ENCODE results near the gene HAPLN3.
"Not testable (repeated sequence)": the region's sequence is repeated elsewhere in the genome, so short reads cannot be mapped to it uniquely, and the experiment has no call there.

Gene HAPLN3, protein sequence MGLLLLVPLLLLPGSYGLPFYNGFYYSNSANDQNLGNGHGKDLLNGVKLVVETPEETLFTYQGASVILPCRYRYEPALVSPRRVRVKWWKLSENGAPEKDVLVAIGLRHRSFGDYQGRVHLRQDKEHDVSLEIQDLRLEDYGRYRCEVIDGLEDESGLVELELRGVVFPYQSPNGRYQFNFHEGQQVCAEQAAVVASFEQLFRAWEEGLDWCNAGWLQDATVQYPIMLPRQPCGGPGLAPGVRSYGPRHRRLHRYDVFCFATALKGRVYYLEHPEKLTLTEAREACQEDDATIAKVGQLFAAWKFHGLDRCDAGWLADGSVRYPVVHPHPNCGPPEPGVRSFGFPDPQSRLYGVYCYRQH

DNA sequence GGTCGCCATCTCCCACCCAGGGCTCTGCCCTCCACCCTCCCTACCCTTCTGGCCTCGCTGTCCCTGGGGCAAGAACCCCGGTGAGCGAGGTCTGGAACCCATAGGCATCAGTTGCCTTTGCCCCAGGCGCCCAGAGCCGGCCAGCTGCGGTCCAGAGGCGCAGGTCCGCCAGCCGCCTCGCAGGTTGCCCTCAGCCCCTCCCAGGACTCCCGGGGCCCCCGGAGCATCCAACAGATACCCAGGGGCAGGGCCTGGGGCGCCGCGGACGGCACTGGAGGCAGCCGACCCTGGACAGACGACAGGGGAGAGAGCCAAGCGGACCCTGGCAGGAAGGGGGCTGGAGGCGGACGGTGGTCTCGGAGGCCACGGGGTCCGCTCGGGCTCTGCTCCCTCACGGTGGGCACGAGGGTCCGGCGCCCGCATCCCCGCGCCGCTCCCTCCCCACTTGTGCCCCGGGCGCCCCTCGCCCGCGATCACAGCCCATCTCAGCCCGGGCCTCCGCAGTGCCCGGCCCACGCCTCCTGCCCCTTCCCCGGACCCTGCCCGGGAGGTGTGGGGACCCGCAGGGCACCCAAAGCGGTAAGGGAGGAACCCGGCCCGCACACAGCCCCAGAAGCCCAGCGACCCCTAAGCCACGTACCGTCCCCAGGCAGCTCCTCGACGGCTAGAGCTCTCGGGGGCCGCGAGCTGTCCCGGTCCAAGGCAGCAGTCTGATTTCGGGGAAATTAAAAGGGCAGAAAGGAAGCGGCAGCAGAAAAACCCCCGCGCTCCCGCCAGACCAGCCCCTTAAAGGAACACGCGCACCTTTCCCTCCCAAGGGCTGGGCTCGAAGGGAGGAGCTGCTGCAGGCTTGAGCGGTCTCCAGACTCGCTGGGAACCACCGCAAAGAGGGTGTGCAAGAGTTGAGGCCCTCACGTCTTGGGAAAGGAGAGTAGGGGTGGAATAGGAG is at the start of gene HAPLN3:
Gene HAPLN3, minus strand, starts transcription at position 726 of the 949 bp plus-strand sequence. CDS start 8,246 bp downstream, outside the sequence.
- DNase-seq: no peak

DNA sequence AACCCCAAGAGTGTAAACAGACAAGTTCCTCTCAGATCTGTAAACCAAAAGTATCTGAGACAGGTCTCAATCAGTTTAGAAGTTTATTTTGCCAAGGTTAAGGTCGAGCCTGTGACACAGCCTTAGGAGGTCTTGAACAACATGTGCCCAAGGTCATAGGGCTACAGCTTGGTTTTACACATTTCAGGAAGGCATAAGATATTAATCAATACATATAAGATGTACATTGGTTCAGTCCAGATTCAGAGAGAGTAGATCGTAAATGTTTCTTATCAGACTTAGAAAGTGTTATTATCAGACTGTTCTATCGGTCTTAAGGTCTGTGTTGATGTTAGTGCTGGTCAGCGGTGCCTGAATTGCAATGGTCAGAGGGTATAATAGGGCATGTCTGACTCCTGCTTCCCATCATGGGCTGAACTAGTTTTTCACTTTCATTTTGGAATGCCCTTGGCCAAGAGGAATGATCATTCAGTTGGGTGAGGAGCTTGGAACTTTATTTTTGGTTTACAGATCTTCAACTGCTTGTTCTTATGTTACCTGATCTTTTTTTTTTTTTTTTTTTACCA is 44.8 kb upstream of the HAPLN3 start:
- no peak for DNase-seq

DNA sequence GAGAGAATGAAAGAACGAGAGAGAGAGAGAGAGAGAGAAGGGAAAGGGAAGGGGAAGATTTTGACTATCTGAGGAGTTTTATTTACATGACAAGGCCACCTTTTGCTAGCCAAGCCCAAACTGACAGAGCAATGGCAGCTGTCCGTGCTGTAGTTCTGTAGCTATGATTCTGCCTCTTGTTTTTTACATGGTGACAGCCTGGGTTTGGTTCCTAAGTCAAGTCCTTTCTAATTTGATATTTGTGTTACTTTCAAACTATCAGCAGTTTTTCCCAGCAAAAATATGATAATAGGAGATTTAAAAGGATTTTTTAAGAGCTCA is 44.1 kb upstream of the HAPLN3 start:
- DNase-seq: no peak

DNA sequence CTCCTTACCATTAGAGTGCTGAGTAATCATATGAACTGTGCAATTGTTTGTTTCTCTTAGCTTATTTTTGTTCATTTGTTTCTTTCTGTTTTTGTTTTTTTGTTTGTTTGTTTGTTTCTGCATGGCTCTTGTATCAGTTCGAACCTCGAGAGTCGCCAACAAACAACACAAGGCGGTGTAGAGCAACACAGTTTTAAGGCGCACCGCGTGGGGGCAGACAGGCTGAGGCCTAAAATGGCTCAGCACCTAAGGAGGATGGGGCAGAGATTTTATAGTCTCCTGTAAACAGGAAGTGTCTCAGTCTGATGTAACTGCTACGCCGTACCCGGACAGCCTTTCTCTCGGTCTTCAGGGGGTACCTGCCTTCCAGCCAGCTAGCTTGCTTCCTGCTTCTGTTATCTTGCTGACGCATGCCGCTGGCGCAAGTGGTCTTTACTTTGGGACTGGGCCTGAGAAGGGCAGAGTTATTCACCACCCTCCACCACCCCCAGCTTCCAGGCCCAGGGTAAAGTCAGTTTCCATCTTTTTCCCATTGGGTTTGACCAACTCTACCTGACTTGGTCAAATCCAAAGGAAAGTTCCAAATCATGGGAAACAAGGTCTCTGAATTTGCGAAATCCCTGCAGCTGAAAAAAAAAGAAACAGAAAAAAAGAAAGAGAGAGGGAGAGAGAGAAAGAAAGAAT is 43.6 kb upstream of the HAPLN3 start:
- DNase-seq: no peak

DNA sequence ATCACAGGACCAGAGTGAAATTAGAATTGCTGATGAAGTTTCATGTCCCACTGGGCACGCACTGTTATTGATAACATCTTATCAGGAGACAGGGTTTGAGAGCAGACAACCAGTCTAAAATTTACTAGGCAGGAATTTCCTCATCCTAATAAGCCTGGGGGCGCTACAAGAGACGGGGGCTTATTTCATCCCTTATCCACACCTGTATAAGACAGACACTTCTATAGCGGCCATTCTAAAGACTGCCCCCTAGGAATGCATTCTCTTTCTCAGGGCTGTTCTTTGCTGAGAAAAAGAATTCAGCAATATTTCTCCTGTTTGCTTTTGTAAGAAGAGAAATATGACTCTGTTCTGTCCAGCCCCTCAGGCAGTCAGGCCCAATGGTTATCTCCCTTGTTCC is 39.1 kb upstream of the HAPLN3 start:
- DNase-seq: not testable (repeated sequence)

DNA sequence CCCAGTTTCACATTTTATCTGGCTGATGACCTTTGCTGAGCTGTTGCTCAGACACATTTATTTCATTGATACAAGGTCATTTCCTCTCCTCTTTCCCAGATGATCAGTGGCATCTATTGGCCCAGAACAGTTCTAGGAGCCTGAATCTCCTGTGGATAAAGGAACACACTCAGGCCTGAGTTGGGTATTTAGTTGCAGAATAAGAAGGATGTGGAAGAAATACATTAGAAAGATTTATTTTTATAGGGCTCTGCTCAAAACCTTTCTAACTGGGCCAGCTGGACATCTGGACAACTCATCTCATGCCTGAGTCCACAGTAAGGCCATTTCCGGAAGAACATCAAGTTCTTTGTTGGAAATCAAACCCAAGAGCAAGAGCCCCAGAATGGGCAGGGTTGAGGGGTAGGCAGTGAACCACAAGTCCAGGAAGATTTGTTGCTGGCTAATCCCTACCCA is 37.6 kb upstream of the HAPLN3 start:
- no peak for DNase-seq

DNA sequence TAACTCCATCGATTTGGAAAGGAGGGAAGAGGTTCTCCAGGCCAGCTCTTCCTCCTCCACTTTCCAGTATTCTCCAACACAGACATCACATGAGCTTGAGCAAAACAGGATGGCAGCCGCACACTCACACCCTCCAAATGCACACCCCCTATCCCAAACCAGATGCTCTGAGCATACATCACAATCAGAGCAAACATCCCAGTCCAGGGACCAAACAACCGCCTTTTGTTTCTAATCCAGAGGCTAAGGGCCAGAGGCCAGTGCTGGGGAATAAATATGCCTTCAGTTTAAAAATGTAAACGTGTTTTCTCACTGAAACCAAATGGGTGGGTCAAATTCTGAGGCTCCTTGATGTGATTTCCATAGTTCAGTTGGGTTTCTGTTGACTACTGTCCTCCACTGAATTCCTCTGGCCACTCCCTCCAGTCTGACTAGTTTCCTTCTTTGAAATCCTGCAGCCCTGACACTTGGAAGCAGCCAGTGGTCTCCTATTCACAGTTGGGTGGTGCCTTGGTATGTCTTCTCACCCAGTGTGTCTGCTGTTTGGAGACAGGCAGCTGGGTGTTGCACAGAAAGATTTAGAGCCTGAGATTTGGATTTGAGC is 37.0 kb upstream of the HAPLN3 start:
- DNase-seq: no peak

DNA sequence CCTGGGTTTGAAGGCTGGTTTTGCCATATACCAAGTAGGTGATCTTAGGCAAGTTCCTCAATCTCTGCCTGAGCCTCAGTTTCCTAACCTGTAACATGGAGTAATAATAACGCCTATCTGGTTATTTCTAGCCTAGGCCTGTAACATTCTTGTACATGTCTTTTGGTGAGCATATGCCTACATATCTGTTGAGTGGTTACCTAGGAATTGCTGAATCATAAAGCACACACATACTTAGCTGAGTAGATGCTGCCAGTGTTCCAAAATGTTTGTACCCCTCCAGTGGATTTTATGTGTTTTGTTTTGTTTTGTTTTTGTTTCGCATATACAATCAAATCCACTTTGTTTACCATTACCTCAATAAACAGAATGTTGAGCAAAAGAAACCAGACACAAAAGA is 35.2 kb upstream of the HAPLN3 start:
- DNase-seq: no peak

DNA sequence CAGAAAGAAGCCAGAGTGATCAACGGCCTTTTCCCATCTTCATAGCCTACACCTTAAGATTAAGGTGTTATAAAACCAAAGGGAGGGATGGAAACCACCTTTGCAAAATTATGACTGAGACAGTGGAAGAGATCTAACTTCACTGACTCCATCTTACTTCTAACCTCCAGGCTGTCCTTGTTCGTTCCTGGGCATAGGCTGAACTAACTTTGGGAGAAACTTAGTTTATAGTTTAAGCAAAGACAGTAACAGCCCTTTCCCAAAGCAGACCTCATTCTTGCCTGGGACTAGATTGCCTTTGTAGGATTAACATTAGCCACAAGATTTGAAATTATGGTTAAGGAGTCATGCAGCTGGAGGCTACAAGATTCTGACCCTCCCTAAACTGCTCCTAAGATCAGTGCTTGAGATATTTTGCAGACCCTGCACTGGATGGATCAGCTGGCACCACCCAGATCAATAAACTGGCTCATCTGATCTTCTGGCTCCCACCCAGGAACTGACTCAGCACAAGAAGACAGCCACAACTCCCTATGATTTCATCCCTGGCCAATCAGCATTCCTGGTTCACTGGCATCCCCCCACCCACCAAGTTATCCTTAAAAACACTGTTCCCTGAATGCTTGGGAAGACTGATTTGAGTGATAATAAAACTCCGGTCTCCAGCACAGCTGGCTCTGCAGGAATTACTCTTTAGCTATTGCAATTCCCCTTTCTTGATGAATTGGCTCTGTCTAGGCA is 34.2 kb upstream of the HAPLN3 start:
- DNase-seq: not testable (repeated sequence)

DNA sequence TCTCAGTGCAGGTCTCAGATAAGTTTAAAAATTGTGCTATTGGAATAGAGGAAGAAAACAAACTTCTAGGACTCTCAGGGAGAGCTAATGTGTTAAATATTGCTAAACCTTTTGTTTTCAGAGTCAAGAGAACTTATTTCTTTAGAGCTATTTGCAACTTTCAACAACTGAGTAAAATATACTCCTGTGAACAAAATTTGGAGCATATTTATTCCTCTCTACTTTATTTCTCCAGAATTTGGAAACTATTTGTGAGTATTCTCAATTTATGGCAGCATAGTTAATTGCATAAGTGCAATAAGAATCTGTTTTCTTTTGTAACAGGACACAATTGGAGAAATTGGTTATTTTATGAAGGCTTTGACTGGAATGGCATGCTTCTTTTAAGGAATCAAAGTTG is 32.8 kb upstream of the HAPLN3 start:
- DNase-seq: not testable (repeated sequence)

DNA sequence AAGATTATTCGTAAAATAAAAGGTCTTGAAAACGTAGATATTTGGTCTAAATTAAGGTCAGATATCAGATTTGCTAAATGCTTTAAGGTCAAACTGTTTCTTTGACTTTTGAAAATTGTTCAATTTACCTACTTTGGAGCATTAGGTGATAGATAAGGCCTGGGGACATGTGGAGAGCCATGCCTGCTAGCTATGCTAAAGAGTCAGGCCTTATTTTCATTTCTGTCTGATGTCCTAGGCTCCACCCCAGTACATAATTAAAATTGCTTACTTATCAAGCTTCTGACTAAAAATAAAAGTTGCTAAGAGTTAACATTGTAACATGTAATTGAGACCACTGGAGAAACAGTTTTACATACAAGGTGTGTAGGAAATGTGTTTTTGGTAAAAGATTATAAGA is 30.3 kb upstream of the HAPLN3 start:
- DNase-seq: not testable (repeated sequence)

DNA sequence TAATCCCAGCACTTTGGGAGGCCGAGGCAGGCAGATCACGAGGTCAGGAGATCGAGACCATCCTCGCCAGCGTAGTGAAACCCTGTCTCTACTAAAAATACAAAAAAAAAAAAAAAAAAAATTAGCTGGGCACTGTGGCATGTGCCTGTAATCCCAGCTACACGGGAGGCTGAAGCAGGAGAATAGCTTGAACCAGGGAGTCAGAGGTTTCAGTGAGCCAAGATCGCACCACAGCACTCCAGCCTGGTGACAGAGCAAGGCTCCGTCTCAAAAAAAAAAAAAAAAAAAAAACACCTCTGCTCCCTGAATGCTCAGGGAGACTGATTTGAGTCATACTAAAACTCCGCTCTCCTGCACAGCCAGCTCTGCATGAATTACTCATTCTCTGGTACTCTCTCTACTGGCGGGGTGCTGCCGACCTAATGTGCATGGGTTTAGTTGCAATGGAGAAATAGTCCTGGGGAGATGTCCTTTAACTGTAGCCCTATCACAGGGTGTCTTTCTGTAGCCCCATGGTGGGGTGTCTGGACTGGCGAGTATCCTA is 25.6 kb upstream of the HAPLN3 start:
- DNase-seq: not testable (repeated sequence)

DNA sequence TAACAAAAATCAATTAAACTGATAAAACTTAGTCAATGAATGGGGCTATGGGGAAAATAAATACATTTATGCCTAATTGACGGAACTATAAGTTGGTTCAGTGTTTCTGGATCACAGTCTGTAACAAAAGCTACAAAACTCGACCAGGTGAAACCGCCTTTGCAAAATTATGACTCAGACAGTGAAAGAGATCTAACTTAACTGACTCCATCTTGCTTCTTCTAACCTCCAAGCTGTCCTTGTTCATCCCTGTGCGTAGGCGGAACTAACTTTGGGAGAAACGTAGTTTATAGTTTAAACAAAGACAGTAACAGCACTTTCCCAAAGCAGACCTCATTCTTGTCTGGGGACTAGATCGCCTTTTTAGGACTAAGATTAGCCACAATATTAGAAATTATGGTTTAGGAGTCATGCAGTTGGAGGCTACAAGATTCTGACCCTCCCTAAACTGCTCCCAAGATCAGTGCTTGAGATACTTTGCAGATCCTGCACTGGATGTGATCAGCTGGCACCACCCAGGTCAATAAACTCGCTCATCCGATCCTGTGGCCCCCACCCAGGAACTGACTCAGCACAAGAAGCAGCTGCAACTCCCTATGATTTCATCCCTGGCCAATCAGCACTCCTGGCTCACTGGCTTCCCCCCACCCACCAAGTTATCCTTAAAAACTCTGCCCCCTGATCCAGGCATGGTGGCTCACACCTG is 25.0 kb upstream of the HAPLN3 start:
- DNase-seq: no peak

DNA sequence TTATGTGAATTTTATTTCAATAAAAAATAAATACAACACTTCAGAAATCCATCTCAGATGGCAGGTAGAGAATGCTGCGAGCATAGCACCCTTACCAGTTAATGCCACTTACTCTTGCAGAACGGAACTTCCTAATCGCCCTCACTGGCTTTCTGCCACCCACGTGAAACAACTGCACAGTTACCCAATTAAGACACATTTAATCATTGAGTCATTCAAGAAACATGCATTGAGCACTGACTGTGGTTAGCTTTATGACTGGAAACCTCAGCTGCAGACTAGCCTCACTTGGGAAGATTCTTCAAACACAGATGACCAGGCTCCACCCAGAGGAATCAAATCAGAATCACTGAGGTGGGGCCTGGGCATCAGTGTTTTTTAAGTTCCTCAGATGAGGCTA is 23.4 kb upstream of the HAPLN3 start:
- DNase-seq: peak; percentile 20

DNA sequence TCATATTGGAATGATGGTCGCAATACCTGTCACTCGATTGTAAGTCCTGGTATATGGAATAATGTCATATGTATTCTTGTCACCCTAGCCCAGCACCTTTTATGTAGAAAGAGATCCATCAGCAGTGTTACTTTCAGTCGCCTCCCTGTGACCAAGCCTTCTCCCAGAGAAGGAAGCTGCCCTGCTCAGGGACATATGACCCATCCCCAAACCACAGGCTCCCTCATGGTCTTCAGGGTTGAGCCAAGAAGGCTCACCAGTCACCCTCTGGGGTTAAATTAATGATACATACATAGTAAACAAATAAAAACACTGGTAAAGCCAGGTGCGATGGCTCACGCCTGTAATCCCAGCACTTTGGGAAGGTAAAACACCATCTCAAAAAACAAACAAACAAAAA is 22.4 kb upstream of the HAPLN3 start:
- no peak for DNase-seq

DNA sequence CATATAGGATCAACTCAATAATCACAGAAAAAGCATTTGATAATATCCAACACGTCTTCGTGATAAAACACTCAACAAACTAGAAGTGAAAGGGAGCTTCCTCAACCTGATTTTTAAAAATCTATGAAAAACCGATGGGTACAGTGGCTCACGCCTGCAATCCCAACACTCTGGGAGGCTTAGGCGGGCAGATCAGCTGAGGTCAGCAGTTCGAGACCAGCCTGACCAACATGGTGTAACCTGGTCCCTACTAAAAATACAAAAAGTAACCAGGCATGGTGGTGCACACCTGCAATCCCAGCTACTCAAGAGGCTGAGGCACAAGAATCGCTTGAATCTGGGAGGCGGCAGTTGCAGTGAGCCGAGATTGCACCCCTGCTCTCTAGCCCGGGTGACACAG is 20.0 kb upstream of the HAPLN3 start:
- DNase-seq: no peak

DNA sequence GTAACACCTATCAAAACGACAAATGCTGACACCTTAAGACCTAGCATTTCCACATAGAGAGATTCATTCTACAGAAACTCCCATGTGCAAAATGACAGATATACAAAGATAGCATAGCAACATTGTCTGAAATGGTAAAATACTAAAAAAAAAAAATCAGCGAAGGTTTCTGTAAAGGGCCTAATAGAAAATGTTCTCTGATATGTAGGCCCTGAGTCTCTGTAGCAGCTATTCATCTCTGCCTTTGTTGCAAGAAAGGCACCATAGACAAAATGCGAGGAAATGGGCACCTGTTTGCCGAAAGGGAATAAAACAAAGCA is 18.5 kb upstream of the HAPLN3 start:
- DNase-seq: no peak

DNA sequence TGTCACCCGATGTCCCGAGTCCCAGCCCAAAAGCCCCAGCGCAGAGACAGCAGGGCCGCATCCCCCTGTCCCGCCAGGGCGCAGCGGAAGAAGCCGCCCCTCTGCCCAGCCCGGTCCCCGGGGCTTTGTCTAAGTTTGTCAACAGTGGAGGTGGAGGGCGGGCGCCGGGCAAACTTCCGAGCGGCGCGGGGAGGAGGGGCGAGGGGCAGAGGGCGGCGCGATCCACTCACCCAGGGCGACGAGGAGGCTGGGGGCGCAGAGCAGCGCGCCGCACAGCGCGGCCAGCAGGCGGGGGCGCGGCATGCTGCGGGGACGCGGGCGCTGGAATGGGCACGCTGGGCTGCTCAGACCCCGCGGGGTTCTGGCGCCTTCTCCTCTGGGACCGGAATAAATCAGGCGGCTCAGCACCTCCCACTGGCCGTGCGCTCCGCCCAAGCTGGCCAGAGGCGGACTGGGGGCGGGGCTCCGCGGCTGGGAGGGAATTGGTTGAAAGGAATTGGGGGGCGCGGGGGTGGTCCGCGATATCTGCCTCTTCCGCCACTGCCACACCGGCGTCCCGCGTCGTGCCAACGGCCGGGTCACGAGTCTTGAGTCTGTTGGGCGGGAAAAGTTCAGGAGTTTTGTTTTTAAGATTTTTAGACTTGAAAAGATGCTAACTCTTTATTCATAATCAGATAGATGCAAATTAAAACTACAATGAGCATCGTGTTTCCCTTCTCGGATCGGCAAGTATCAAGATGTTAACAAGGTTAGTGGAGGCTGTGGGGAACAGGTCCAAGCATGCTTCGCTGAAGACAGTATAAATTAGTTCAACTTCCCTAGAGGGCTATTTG is 17.9 kb upstream of the HAPLN3 start, which contains the start of gene MFGE8:
Gene MFGE8, minus strand, starts transcription at position 363 of the 833 bp plus-strand sequence. Its CDS starts 60 bp downstream, at position 303.
- peak; percentile 58 for DNase-seq

DNA sequence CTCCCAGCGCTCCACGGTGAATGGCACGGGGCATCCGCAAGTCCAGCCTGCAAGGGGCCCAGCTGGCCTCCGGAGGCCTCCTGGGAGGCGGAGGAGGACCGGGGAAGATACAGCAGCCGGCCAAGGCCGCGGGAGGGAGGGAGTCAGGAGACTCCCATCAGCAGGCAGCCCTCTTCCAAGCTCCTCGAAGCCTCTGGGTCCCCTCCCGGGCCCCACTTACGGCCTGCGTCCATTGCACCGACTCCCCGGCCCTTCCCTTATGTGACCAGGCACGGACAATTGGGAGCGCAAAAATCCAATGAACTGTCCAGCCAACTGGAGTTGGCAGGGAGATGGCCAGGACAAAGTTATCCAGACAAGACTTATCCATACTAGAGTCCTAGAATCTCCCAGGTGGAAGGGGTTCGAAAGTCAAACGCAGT is 17.2 kb upstream of the HAPLN3 start:
- DNase-seq: no peak

DNA sequence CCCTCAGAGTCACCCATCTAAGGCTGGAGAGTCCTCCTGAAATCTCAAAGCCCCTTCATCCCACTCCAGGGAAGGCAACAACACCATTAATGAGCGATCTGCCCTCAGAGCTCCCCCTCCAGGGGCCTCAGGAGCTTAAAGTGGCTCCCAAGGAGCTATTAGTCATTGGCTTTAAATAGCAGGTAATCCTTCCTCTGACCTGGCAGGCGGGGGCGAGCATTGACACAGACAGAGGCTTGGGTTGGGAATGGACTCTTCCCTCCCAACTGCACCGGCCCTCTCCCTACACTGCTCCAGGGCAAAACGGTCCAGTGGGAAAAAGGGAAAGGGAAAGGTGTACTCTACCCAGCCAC is 16.4 kb upstream of the HAPLN3 start:
- DNase-seq: no peak

All from NCI-H1105 treated with DMSO at 0.1 percent for 48 hours (cell line).